ENCODE results near the gene ITGBL1. TPM values are rescaled to one million over a fixed set of nuclear protein-coding genes. Genes with fewer than 3 reads are reported as not detected.

Gene ITGBL1
- total and polyA plus RNA-seq, 2 experiments from 2014 or later: 0.29 TPM; not detected in 1

DNA sequence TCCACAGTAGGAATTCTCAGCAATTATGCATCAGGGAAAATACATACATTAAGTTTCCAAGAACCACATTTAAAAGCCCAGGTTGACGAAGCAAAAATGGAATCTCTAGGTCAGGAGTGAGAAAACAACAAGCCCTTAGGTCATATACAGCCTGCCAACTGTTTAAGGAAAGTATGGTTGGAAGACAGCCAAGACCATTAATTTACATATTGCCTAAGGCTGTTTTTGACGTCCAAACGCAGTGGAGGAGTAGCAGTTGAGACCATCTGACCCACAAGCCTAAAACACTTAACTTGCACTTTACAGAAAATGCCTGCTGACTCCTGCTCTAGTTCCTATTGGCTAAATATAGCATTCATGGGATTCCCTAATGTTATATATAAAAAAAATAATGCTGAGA is 299.0 kb downstream of the ITGBL1 start:
- H3K4me3 ChIP-seq: no peak overlapping the region
- no peaks in the 10 kb centered on the region for H3K9me2 ChIP-seq (ENCODE audit: insufficient read depth)
- H3K27me3 ChIP-seq (ENCODE audit: insufficient read depth): no peaks in the 10 kb centered on the region
- H2AFZ ChIP-seq: no peak overlapping the region
- Mint-ChIP-seq H3K9me3 (no peaks in the 10 kb centered on the region), H3K4me3 (no peak overlapping the region), H3K27ac (peak overlapping the region; percentile 36; the same call in 1 of the 2 replicates), H3K27me3 (ENCODE audit: insufficient read depth, low read depth, poor library complexity) (no peaks in the 10 kb centered on the region), H3K36me3 (ENCODE audit: low read depth) (no peaks in the 10 kb centered on the region), H3K4me1 (peaks cover 7% of the 10 kb centered on the region)
- ATAC-seq: no peak; the same call in 2 of the 3 replicates
- TF ChIP-seq ZNF331 (CRISPR knock-in tag; IDR thresholded peaks at IDR 0.05; ENCODE audit: low read depth): no peak
- no peak for TF ChIP-seq POLR2AphosphoS5 (IDR thresholded peaks at IDR 0.05; ENCODE audit: low read depth)
- no peak for TF ChIP-seq CREB1 (CRISPR knock-in tag; IDR thresholded peaks at IDR 0.05; ENCODE audit: low read depth)
- no peak for TF ChIP-seq NANOG (IDR thresholded peaks at IDR 0.05; ENCODE audit: borderline replicate concordance)
- no peak for TF ChIP-seq ZNF462 (CRISPR knock-in tag; IDR thresholded peaks at IDR 0.05)
- no peak for TF ChIP-seq STAT1 (IDR thresholded peaks at IDR 0.05; ENCODE audit: unreplicated experiment)
- TF ChIP-seq EZH2phosphoT487 (IDR thresholded peaks at IDR 0.05; ENCODE audit: unreplicated experiment): no peak
- TF ChIP-seq REST (IDR thresholded peaks at IDR 0.05; ENCODE audit: unreplicated experiment): no peak
- TF ChIP-seq, protein P1, sequence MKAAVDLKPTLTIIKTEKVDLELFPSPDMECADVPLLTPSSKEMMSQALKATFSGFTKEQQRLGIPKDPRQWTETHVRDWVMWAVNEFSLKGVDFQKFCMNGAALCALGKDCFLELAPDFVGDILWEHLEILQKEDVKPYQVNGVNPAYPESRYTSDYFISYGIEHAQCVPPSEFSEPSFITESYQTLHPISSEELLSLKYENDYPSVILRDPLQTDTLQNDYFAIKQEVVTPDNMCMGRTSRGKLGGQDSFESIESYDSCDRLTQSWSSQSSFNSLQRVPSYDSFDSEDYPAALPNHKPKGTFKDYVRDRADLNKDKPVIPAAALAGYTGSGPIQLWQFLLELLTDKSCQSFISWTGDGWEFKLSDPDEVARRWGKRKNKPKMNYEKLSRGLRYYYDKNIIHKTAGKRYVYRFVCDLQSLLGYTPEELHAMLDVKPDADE (IDR thresholded peaks at IDR 0.05): no peak
- TF ChIP-seq ZNF114 (CRISPR knock-in tag; IDR thresholded peaks at IDR 0.05): no peak
- no peaks in the 10 kb centered on the region for H4K20me1 ChIP-seq (replicated peaks; ENCODE audit: insufficient read depth)
- no peaks in the 10 kb centered on the region for H3F3A ChIP-seq (replicated peaks; ENCODE audit: low read depth)
- no peaks in the 10 kb centered on the region for H3K36me3 ChIP-seq (ENCODE audit: insufficient read depth)
- no peaks in the 10 kb centered on the region for H3K79me2 ChIP-seq (replicated peaks; ENCODE audit: insufficient read depth)
- no peak overlapping the region for H3K4me2 ChIP-seq
- H3K27ac ChIP-seq (ENCODE audit: low read depth): no peak overlapping the region
- peak; percentile 30 for DNase-seq (ENCODE audit: low spot score)
- peaks cover 4% of the 10 kb centered on the region for H3K4me1 ChIP-seq (ENCODE audit: insufficient read depth)

Data from GM23338 (cell line).